B cell (primary cell): ENCODE data around the gene SKOR1.

Experiments used
- CTCF ChIP-seq: fragments of 200-600 bp; IDR thresholded peaks from one replicate; pipeline ENCODE4 v1.8.0; 2022; ENCODE audit warnings: antibody characterized with exemption, mild to moderate bottlenecking
- EZH2 ChIP-seq: IDR thresholded peaks from 2 replicates; pipeline ENCODE4 v1.6.1; 2012; ENCODE audit warnings: borderline replicate concordance, low read depth, mild to moderate bottlenecking, moderate library complexity, low read length; ENCODE audit not compliant: insufficient read depth, poor library complexity, severe bottlenecking

GRCh38 chr15:67815036-67815592 is 10.2 kb upstream of the SKOR1 start:
- TF ChIP-seq CTCF, result no peak
- TF ChIP-seq EZH2, result no peak
